Umbilical cord (tissue), 2 donors: ENCODE measurements around the gene ARHGAP15. TPM values are rescaled to one million over a fixed set of nuclear protein-coding genes. Genes with fewer than 3 reads are reported as not detected.

Experiments
- DNase-seq: peaks from one replicate; pipeline ENCODE4 v3.0.0-alpha.2; 2015; ENCODE audit warnings: low spot score
- total RNA-seq: library from RNA; depleted of rRNA; stranded (reverse); fragments of >200 nt; gene quantifications from one replicate; pipeline ENCODE4 v1.2.3, GENCODE V29; 2014; ENCODE audit warnings: low replicate concordance; ENCODE audit not compliant: insufficient read depth

The ARHGAP15 gene
- total RNA-seq, 1 donor from 2014 or later: 54.2 TPM

DNA sequence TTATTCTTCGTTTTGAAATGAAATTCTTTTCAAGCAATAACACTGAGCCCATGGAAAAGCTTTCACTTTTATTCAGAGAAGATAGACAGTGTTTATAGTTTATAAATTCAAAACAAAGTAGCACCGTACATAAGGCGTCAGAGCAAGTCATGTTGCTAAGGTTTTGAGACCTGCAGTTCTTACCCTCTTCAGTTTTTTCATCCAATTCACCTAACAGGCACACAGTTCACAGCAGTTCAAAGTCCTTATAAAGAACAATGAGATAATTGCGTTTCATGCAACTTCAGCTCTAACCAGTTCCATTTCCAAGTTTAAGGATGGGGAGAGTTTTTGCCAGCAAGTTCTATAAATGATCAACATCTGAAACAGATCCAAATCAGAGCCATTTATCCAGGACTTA, 96.7 kb downstream of the ARHGAP15 start:
- DNase-seq: no peak

DNA sequence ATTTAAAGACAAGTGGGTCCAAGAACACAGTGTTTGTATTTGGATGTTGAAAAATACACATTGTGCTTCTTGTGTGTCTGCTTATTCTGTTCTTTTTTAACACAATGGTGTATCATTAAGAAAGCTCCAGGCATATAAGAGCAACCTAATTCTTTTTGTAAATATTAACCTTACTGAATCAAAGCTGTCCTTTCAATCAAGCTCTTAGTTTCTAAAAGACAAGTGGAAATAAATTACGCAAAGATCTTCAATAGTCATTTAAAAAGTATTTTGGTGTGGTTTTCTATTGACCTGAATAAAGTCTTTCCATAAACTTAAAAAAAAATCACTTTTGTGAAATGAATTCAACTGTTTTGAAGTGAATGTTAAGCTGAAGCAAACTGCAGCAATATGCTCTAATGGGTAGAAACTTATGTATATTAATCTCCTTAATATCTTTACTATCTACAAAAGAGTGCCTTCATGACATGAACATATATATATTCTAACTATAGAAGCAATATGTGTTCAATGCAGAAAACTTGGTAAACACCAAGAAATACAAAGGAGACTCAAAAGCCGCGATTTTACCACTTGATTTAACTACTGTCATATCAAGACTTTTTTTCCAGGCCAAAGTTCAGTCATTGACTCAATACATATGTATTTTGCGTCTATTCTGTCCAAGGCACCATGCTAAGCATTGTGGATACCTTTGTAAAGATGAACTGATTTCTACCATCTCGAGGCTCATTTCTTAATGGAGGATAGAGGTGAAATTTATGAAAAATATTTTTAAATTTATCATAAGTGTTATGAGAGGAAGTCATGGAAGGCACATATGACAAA, 97.7 kb downstream of the ARHGAP15 start:
- no peak for DNase-seq

DNA sequence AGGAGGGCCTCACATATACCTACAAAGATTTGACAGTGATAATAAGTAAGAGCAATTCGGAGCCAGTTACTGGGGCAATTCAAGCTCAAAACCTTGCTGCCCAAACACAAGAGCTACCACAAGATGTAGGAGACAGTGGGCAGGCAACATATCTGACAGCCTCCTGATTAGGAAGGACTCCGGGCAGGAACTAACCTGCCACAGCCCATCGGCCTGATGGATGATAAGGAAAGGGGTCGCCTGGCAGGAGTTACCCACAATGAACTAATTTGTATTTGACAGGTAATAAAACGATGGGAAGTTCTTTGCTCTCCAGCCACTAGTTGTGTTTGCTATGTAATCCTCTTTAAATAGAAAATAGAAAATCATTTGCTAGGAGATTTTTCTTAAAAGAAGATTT, 100.2 kb downstream of the ARHGAP15 start:
- no peak for DNase-seq

- DNase-seq: no peak
These were observed 100.7 kb downstream of the ARHGAP15 start for GRCh38 chr2:143229952-143230351.

DNA sequence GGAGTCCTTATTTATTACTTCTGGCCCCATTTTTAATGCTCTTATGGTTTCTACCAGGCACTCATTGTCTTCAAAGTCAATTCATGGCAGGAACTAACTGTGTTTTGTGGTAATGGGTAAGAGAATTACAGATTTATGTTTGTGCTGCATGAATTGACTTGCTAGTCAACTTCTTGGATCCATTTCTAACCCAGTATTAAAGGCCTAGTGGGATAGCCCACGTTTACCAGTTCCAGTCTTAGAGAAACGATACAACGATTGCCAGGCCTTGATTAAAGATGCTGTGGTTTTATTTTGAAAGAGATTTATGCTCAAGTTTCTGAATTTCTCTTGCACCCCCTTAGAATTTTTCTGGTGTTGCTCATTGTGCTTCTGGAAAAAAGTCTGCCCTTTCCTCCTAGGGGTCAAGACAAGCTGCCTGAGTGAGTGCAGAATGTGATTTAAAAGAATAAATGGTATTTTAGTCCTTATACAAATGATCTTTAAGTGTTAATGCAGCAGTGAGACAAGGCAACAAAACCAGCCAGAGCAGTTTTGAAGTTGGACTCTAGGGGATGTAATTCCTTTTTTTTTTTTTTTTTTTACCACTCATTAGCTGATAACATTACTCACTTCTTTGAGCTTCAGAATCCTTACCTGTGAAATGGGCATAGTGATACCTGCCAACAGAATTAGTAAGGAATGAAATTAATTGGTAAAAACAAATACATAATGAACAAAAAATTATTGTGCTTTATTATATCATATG, 101.5 kb downstream of the ARHGAP15 start:
- DNase-seq: peak; percentile 17

GRCh38 chr2:143231254-143231645, 102.0 kb downstream of the ARHGAP15 start:
- no peak for DNase-seq

DNA sequence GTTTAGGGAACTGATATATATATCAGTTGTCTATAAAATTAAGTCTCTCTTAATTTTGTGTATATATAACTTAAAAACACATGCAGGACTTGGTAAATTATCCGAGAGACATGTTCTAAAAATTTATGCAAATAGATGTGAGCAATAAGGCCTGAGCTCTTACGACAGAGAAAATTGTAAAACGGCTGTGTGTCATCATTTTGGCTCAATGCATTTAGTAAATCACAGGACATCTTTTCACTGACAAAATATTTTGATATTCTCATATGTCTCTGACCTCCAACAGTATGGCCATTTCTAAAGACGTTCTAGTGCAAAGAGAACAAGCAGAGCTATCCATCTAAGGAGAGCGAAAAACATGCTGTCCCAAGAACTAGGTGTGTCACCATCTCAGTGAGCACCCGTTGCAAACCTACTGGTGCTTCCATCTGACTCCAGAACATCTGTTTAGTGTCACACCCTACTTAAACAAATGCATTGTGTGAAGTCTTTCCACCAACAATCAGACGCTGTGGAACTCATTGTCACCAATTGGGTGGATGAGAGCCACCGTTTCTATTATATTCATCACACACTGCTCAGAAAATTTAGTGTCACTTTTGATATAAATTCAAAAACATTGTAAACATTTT, 108.0 kb downstream of the ARHGAP15 start:
- DNase-seq: no peak

DNA sequence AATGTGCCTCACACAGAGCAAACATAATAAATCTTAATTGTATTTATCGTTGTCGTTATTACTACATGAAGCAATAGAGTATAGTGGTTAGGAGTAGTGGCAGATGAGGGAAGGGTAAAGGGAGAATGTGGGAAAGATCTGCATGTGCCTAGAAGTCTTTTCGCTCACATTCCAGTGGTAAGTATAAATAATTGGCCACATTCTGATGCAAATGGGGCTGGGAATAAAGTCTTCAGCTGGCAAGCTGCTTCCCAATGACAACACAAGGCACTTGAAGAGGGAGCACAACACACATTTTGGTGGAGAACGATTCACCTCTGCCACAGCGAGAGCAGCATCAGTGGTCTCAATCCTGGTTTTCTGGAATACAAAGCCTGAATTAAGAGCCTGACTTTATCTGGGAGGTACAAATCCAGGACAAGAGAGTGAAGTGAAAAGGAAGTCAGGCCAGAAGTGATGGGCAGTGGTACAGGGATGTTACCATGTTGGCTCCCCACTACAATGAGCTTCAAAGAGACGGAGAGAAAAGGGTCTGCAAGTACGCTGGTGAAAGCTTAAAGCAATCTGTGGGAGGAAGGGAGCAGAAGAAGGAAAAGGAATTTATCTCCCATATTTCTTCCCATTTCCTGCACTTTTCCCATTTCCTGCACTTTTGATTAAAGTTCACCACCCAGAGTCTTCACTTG, 112.3 kb downstream of the ARHGAP15 start:
- DNase-seq: no peak

DNA sequence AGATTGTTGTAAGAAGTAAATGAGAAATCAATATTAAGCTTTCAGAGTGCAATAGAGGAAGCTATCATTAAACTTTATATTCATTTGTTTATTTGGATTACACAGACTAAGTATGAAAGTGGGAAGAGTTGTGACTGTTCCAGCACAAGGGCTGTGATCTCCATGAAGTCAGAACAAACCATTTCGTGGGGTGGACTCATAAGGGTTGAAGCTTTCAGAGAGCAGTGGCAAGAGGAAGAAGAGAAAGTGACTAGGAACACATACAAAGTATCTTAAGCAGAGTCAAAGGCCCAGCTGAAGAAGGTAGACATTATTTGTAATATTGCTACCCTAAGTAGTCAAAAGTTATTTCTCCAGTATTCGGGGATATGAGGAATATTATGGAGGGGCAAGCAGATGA, 117.0 kb downstream of the ARHGAP15 start:
- DNase-seq: no peak

- DNase-seq: no peak
These were observed 117.9 kb downstream of the ARHGAP15 start for GRCh38 chr2:143246815-143247744.

GRCh38 chr2:143248631-143249030, 119.4 kb downstream of the ARHGAP15 start:
- no peak for DNase-seq

- no peak for DNase-seq
These were observed 122.5 kb downstream of the ARHGAP15 start for GRCh38 chr2:143251681-143252080.

GRCh38 chr2:143252138-143252907, 123.1 kb downstream of the ARHGAP15 start:
- no peak for DNase-seq

DNA sequence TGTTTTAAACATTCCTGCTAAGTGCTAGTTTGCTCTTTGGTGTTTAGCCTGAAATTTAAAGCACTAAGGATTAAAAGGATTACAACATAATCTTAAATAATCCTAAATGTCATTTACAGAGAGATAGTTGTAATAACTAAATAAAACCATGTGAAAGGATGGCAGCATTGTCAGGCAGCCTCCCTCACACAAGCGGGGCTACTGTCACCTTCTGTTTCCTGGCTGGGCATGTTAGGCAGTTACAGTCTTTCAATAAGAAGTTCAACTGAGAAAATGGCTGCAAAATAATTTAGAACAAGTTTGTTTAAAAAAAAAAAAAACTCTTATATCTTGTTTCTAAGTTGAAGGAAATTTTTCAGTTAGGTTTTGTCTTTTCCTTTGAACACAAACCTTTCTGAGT, 124.9 kb downstream of the ARHGAP15 start:
- DNase-seq: no peak

DNA sequence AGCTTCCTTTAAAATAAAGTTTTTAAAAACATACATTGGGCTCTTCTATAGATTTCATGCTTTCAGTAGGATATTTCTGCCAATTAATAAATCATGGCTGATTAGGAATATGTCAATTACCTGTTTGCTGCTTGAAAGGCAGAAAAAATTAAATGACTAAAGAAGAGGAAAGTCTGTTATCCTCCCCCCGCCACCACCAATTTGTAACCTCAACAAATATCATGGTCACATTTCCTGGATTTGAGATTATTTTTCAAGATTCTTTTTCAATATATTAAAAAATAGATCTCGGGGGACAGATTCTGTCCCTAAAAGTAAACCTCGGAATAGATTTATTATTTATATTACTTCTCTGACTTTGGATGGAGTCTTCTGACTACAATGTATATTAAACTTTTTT, 125.9 kb downstream of the ARHGAP15 start:
- no peak for DNase-seq

- no peak for DNase-seq
These were observed 126.7 kb downstream of the ARHGAP15 start for GRCh38 chr2:143255899-143256298.

- DNase-seq: no peak
These were observed 129.1 kb downstream of the ARHGAP15 start for GRCh38 chr2:143258126-143258892.

DNA sequence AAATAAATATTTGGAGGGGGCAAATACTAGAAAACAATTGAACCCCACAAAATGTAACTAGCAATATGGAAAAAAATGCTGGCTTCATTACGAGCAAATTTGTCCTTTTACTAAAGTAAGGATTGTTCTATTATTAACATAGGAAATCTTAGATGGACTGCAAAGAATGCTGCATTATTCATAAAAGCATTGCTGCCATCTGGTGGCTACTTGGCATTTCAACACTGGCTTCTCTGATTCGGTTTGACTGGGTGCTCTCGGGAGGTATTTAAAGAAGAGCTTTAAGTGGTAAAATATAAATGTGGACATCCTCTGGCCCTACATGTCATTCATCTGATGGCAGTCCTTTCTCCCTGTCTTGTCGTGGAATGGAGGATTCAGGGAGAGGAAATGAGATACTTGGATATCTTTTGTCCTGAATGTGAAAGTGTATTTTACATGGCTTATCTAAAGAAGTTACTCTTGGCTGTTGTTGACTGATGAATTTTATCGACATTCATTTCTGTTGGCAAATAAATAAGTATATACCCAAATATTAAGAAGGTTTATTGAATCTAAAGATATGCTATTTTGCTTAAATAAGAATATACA, 130.2 kb downstream of the ARHGAP15 start:
- peak; percentile 82 for DNase-seq

DNA sequence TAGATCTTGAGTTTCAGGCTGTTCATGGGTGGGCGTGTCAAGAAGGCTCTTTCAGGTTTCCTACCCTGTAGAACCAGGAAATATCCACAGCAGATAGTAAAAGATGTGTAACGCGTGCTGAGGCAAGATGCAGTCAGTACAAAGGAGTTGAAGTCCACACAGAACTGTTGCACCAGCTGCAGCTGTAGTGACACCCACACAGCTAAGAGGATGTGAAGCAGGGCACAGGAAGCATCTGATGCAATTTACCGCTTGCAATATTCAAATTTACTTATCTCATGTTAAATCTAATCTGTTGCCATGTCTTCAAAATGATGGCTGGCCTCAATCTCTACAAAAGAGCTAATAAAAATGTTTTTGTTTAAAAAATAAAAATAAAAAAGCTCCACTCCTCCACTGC, 132.8 kb downstream of the ARHGAP15 start:
- no peak for DNase-seq
